GM12873 (cell line): Measurements from ENCODE around the gene MBOAT7.

Source experiments
- TF ChIP-seq, protein P1 (sequence below): IDR thresholded peaks from 2 replicates; pipeline ENCODE4 v1.5.1; 2012; ENCODE audit warnings: low read depth, mild to moderate bottlenecking, moderate library complexity, low read length, control low read depth; ENCODE audit not compliant: insufficient read depth; ENCODE audit errors: missing control alignments

Gene MBOAT7

DNA sequence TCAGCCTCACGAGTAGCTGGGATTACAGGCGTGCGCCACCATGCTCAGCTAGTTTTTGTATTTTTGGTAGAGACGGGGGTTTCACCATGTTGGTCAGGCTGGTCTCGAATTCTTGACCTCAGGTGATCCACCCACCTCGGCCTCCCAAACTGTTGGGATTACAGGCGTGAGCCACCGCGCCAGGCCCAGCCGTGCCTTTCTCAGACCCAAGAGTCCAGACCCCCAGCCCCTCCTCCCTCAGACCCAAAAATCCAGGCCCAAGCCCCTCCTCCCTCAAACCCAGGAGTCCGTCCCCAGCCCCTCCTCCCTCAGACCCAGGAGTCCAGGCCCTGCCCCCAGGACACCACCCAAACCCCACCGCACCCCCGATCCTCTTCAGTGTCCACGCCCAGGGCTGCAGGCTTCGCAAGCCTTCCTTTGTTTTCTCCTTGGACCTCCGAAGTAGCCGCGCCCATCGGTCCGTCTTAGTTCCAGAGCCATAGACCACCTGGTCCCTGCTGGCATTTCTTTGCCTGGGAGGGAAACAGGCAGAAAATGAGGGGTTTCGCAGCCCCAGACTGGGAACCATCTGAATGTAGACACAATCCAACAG, 20.1 kb downstream of the MBOAT7 start:
- TF ChIP-seq, protein P1, sequence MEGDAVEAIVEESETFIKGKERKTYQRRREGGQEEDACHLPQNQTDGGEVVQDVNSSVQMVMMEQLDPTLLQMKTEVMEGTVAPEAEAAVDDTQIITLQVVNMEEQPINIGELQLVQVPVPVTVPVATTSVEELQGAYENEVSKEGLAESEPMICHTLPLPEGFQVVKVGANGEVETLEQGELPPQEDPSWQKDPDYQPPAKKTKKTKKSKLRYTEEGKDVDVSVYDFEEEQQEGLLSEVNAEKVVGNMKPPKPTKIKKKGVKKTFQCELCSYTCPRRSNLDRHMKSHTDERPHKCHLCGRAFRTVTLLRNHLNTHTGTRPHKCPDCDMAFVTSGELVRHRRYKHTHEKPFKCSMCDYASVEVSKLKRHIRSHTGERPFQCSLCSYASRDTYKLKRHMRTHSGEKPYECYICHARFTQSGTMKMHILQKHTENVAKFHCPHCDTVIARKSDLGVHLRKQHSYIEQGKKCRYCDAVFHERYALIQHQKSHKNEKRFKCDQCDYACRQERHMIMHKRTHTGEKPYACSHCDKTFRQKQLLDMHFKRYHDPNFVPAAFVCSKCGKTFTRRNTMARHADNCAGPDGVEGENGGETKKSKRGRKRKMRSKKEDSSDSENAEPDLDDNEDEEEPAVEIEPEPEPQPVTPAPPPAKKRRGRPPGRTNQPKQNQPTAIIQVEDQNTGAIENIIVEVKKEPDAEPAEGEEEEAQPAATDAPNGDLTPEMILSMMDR: no peak

DNA sequence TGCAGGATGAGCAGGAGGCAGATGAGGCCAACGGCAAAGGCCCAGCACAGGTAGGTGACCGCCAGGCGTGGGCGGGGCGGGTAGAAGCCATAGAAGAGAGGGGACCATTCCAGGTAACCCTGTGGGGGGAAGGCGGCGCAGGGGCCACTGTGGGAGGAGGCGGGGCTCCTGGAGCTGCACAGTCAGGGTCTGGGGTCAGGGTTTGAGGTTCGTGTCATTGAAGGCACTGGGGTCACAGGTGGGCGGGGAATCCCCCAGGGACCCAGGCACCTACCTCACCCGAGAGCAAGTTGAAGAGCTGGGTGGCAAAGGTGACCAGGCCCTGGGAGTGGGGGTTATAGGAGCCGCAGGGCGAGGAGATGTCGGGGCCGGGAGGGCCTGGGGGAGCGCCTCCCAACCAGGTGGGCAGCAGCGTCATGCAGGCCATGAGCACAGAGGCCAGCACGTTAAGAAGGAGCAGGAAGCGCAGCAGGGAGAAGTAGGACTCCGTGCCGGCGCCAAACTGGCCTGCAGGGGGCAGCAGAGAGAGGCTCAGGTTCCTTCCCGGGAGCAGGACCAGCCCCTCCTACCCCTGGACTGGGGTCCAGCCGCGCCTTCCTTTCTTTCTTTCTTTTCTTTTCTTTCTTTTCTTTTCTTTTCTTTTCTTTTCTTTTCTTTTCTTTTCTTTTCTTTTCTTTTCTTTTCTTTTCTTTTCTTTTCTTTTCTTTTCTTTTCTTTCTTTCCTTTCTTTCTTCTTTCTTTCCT, 21.0 kb downstream of the MBOAT7 start:
- TF ChIP-seq, protein P1: peak; percentile 93

DNA sequence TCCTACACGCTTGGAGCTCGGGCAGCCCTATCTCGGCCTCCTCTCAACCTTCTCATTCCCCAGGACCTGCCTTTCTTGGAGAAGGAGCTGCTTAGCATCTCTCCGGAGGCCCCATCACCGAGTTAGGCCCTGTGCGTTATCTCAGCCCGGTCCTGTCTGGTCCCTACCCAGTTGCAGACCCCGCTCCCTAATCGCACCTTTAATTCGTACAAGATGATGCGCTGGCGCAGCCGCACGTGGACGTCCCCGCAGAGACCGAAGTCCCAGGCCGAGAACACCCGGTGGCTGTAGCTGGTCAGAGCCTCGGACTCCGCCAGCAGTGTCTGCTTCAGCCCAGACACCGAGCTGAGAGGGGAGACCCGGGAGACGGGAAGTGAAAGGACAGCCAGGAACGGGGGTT, 24.2 kb downstream of the MBOAT7 start:
- TF ChIP-seq, protein P1: no peak

DNA sequence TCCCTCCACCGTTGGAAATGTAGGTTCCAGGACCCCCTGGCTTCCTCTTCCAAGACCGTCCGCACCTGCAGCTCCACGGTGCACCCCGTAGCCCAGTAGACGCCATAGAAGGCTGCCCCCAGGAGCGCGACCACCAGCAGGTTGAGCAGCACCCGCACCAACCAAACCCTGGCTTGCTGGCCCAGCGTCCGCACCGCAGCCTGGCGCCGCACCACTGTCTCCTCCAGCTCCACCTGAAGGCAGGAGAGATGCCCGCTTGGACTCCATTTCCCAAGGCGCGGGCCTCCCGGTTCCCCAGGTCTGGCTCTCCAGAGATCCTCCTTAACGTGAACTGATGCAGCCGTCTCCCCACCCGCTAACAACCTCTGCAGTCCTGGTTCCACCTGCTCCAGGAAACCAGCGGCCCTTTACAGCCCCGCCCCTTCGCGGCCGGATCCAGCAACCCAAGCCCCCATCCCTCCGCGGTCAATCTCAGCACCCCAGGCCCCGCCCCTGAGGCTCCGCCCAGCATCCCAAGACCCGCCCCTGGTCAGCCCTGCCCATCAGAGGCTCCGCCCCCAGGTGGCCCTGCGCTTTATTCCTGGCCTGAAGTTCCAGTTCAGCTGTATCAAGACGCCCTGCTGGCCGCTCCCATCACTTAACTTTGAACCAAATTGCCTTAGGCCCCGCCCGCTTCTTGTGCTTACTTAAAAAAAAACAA, 24.9 kb downstream of the MBOAT7 start:
- TF ChIP-seq, protein P1: no peak

DNA sequence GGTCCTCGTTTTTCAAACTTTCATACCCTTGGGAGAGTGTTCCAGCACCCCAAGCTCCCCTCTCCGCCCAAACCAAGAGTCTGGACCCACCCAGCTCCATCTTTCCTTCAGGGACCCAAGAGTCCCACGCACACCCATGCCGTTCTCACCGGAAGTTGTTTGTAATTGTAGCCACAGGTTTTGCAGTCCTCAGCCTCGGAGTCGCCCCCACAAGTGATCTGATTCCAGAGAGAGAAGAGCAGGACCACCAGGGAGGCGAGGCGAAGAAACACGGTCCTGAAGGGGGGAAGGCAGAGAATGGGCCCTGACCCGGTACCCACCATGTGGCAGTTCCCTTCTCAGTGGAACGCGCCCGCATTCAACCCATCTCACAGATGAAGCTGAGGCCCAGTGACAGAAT, 26.5 kb downstream of the MBOAT7 start:
- TF ChIP-seq, protein P1: no peak

DNA sequence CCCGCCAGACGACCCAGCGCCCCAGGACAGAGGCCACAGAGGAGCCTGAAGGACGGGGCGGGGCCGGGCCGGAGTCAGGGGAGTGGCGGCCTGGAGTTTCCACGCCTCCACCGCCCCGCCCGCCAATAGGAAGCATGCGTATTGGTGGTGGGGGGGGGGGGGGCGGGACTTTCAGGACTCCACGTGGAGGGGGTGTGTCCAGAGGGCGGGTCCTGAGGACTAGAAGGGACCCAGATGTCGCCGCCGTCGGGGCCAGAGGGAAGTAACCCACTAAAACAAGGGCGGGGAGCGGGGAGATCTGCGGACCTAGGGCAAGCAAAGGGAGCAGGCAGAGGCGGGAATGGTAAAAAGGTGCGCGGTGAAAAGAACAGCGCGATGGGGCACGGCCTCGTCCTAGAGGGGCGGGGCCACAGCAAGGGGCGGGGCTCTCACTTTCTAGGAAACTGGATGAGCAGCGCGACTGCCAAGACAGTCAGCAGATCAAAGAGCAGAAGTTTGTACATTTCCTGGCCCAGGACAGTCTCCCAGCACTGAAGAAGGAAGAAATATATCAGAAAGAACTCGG, 27.1 kb downstream of the MBOAT7 start:
- TF ChIP-seq, protein P1: no peak

DNA sequence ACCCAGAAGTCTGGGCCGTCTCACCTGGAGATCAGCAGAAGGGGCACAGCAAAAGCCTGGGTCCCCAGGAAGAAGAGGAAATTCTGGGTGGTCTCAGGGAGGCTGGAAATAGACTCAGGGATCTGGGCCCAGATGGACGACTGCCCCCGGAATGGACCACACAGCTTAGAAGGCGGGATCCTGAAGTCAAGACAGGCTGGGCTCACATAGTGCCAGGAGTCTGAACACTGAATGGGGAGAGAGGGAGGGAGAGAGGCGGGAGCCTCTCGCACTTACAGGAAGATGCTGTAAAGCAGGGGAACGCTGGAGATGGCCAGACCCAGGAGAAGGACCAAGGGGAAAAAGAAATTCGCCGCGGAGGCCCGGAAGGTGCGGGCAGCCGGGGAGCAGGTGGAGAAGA, 28.5 kb downstream of the MBOAT7 start:
- TF ChIP-seq, protein P1: no peak
